Endometrial microvascular endothelial cells (primary cell): ENCODE measurements around the gene PUDP. TPM values are rescaled to one million over a fixed set of nuclear protein-coding genes. Genes with fewer than 3 reads are reported as not detected.
"Not testable (repeated sequence)": the region's sequence is repeated elsewhere in the genome, so short reads cannot be mapped to it uniquely, and the experiment has no call there.

ENCODE experiments used
- in situ Hi-C: cut with HindIII; loops from 2 replicates; pipeline ENCODE4 v1.10.0; 2017; ENCODE audit warnings: low sequenced_read_pairs, low pct_unique_long_range_greater_than_20kb; ENCODE audit errors: inconsistent ontology term
- total RNA-seq: library from RNA; depleted of rRNA; stranded (reverse); fragments of >200 nt; gene quantifications from one replicate; pipeline ENCODE4 v1.2.3, GENCODE V29; 2015; ENCODE audit errors: inconsistent ontology term

The PUDP gene
- total RNA-seq: 36.4 TPM

DNA sequence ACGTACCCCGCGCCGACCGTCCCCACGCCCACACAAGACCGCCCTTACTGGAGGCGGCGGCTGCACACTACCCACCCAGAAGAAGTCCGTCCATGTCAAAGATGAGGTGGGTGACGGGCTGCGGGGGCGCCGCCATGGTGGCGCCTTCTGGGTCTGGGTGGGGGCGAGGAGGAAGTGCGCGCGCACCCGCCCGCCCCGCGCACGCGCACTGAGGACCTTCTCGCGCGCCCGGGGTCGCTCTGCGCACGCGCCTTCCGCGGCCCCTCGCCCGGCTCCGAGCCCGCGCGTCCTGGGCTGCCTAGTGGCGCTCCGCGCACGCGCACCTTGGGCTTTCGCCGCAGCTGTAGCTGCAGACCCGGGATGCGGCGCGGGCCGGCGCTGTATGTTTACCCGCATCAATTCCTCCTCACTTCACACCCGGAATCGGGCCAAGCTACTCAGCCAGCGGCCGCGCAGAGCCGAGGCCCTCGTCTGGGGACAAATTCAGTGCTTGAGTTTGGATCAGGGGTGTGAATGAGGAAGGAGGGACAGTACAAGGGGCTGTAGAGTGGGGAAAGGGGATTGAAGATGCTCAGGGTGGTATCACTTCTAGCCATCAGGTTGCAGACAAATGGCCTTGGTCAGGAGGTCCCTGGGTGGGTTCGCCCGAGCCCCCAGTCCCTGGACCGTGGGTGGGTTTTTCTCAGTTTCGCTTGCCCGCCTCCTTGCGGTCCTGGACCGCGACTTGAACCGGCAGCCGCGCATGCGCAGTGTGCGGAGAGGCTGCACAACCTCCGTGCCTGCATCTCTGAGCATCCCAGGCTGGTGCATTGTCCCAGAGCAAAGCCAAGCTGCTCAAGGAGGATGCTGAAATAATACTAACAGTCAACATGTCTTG lies at the start of gene PUDP:
TSS of gene PUDP (minus strand) at position 176 of the 877 bp plus-strand sequence. CDS start at position 136, 40 bp downstream.
- in situ Hi-C loops: no loop called here

DNA sequence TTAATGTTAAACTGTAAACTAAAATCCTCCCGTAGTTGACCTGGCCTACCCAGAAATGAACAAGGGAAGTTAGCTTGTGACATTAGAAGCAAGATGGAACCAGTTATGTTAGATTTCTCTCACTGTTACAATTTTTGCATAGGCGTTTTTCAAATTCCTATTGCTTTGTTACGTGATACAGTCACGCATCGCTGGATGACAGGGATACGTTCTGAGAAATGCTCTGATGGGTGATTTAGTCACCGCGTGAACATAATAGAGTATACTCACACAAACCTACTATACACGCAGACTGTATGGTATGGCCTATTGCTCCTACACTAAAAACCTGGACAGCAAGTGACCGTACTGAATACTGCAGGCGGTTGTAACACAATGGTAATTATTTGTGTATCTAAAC lies 46.7 kb upstream of the PUDP start:
- in situ Hi-C loops: no loop called here

DNA sequence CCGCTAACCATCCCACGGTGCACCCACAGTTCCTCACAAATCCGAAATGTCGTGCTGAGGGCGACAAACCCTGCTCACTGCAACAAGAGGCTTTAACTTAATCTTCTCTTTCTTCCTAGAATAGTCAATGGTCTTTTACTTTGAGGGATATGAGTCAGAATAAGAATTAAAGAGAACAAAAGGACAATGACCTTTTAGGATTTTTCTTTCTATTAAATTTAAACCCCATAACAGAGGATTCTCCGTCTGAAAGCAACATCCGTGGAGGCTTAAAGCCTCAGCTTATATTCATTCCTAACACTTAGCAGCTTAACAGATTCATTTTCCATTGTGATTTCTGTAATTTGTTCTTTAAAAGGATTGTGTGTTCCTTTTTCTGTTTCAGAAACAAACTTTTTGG lies 44.9 kb upstream of the PUDP start:
- in situ Hi-C loops: no loop called here

DNA sequence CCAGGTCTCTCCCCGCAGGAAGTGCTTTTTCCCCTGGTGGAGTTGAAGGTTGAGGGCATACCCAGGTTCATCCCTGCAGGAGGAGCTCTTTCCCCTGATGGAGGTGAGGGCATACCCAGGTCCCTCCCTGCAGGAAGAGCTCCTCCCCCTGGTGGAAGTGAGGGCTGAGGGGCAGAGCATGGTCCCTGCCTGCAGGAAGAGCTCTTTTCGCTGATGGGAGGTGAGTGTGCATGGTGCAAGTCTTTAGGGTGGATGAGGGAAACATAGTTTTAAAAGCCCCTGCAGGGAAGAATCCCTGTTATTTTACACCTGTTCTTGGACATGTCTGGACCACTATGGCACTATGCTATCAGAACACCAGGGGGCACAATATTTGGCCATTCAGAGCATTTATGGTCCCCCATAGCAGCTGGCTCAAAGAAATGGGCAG lies 43.7 kb upstream of the PUDP start:
- in situ Hi-C loops: no loop called here

DNA sequence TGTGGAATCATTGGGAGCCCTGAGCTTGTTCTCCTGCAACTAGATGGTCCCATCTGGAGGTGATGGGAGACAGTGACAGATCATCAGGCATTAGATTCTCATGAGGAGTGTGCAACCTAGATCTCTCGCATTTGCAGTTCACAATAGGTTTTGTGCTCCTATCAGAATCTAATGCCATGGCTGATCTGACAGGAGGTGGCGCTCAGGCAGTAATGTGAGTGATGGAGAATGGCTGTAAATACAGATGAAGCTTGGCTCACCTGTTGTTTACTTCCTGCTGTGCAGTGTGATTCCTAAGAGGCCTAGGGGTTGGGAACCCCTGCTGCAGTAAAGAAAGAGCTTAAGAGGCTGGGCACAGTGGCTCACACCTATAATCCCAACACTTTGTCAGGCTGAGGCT lies 42.2 kb upstream of the PUDP start:
- in situ Hi-C loops: no loop called here

DNA sequence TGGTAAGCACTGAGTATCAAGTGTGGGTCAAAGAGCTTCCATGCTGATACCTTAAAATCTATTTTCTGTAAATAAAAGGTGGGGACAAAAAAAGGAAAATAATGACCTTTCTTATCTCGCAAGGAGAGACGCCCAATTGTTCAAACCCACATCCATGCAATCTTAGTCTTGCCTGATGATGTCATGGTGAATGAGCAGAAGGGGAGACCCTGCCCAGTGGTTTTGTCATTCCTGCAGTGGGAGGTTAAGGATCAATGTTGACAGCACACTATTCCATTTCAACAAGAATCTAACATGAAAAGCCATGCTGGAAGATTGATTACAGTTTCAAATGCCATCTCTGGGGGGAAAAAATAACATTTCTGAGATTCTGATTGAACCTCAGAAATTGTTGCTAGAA lies 40.7 kb upstream of the PUDP start:
- in situ Hi-C loops: no loop called here

DNA sequence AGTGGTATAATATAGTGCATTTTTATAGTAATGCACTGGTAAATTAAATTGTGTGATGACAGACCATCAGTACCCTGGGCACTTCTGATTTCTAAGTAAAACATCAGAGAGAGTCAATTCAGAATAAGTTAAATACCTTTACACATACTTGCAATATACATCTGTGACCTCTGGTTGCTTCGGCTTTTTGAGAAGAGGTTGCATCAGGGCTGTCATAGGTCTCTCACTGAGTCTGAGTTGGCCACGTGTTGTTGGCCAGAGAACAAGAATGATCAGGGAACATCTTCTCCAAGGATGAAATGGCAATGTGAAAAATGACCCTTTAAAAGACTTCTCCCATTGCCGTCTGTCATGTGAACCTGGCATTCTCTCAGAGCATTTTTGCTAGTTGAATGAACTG lies 36.9 kb upstream of the PUDP start:
- in situ Hi-C loops: no loop called here

DNA sequence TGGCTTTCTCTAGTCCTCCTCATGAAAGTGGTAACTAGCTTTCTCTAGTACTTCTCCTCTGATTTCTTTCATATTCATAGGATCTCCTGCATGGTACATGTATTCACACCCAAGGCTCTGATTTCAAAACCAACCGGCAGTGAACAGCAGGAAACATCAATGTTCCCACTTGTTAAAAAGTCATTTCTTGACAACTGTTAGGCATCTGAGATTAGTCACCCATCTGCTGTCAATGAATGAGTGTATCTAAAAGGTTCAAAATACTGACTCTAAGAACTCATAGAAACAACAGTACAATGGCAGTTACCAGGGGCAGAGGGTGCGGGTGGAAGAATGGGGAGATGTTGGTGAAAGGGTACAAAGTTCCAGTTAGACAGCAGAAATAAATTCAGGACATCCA lies 31.5 kb upstream of the PUDP start:
- in situ Hi-C loops: no loop called here

DNA sequence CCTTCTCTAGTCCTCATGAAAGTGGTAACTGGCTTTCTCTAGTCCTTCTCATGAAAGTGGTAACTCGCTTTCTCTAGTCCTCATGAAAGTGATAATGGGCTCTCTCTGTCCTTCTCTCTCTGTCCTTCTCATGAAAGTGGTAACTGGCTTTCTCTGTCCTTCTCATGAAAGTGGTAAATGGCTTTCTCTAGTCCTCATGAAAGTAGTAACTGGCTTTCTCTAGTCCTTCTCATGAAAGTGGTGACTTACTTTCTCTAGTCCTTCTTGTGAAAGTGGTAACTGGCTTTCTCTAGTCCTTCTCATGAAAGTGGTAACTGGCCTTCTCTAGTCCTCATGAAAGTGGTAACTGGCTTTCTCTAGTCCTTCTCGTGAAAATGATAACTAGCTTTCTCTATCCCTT lies 30.9 kb upstream of the PUDP start:
- in situ Hi-C loops: not testable (repeated sequence)

DNA sequence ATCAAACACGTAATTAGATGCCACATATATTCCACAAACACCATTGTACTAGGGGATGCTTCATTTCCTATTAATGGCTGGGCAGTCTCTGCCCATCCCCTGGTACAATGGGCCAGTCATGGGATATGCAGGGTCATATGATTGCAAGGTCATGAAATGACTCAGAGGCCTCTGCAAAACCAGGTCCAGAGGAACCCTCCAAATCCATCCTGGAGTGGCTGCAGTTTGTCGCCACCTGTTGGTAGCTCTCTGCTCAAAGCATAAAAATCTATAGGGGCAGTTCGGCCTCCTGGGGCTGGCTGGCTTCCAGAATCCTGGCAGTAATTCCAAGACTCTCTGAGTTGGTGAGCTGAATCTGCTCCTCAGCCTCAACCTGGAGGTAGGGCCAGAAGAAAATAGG lies 22.9 kb upstream of the PUDP start:
- in situ Hi-C loops: no loop called here

DNA sequence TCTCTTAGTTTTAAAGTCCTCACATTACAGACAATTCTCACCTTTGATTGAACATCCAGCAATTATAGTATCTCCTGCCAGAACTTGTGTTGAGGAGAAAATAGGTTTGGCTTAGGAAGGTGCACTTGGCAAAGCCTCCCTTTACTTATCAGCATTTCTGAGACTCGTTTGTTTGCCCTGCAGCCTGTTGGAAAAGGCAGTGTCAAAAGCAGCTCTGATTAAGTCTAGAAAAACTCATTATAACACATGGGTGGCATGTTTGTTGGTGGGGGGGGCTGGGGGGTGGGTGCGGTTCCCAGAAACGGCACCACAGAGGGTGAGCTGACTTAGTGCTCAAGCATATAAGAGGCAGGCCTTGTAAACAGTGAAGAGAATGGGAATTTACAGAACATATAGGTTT lies 21.7 kb upstream of the PUDP start:
- in situ Hi-C loops: no loop called here

DNA sequence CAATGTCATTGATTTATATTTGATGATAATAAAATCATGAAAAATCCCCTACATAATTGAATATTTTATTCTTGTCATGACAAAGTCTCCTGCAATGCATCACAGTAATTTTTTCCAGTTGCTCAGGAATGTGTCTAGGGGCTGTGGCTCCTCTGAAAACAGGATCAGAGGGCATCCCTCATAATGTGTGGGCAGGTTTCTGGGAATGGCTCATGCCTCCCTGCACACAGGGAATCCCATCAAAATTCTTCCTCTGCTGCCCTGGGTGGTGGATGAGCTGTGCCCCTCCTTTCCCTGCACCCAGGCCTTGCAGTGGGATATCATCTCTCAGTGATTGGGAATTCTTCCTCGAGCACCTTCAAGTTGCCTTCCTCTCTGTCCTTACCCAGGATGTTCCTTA lies 20.4 kb upstream of the PUDP start:
- in situ Hi-C loops: no loop called here

DNA sequence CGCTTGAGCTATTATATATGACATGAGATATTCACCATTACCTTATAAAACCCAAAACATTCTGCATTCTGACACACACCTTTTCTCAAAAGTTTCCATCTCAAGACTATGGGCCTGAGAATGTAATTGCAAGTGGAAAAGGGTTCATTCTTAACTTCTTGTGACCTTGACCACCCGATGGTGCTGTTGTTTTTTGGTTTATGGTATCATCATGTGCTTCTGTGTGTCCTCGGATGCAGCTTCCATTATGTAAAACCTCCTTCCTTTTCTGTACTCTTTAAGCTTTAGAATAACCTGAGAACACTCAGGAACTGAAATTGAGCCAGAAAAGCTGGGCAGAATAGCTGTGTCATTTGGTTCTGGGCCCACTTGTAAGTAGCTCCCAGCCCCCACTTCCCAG lies 16.2 kb upstream of the PUDP start:
- in situ Hi-C loops: no loop called here

DNA sequence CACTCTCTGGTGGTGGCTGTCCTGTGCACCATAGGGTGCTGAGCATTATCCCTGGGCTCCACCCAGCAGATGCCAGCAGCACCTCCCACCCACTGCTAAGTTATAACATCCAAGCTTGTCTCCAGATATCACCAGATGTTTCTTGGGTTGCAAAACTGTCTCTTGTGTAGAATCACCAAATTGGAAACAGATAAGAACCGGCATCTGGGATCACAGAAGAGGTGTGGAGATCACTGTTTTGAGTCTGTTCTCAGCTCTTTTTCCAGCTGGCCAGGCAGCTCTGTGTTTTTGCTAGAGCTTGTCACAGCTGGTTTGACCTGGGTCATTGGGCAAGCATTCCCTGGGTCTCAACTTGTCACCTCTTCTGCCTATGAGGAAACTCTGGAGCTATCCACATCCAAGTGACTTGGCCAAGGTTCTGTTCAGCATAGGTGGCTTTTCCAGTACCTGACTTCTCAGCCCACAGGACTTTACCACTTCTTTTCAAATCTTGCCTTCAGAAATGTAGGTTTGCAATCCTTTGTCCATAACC lies 15.3 kb upstream of the PUDP start:
- in situ Hi-C loops: no loop called here

DNA sequence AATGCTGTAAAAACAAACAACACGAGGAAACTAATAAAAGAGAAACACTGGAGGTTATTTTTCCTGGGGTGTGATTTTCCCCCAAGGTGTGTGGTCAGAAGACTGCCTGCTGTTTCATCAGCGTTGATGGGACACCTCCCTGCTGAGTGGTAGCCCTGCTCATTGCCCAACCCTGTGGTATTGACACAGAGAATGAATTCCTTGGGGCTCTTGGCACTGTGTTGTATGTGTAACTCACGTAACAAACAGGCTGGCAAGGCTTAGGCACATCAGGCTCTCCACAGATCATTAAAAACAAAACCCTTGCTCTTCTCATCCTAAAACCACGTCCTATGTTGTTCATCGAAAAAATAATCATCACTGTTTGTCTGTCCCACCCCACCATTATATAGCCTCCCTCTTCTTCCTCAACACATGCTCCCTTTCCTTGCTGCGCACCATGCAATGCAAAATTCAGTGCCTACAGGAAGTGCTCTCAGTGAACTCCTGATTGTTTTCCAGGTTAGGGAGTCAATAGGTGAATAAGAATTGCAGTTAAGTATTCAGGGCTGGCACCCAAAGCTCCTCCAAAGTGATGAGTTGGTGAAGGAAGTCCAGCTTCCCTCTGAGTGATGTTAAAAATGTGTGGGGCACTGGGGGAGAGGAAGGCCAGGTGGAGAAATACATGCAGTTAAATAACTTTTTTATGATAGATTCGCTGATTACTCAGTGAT lies 11.4 kb upstream of the PUDP start:
- in situ Hi-C loops: no loop called here

DNA sequence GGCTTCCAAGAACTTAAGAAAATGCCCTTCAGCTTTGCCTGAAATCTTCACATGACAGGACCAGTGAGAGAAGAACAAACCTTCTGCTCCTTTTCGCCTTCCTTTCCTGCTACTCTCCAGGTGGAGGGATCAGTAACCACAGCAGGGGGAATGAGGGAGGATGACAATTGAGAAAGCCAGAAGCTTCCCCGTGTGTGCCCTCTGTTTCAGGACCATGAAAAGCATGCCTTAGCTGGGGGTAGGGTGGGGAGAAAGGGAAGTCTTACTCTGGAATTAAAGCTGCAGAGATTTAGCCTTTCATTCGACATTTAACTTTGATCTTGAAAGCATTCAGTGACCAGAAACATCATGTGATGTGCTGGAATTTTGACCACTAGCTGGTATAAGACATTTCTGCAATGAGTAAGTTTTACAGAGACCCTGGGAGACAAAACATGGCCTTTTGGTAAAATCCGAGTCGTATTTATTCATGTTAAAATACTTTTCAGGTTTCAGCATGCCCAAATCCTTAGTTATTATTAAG lies 10.6 kb upstream of the PUDP start:
- in situ Hi-C loops: no loop called here

DNA sequence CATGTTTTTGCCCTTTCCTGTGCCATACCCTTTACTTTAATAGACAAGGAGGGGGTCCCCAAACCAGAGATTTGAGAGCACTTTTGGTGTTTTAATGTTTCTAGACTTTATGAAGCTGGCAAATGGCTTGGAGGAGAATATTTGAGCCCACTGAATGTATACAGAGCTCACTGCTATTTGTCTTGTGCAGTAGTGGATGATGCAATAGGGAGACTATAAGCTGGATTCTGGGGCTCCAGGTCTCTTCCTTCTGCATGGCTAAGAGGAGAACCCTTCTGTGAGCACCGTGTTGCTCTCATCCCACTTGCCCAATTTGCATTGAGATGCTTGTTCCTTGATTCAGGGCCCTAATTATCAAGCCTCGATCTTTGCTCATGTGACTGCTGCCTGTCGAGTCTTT lies 8.9 kb upstream of the PUDP start:
- in situ Hi-C loops: no loop called here

DNA sequence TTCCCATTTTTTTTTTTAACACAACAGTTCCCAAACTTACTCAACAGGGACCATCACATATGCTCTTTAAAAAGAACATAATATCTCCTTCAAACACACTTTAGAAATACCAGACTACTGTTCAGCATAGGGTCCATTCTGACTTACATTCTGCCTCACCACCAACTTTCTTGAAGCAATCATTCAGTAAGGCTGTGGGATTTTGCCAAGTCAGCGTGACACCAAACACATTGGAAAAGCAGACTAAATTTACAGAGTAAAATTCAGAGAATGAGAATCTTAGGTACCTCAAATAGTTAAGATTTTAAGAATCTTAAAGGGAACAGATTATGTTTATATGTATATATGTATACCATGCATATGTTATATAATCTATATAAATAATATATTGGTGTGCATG lies 7.2 kb upstream of the PUDP start:
- in situ Hi-C loops: no loop called here

DNA sequence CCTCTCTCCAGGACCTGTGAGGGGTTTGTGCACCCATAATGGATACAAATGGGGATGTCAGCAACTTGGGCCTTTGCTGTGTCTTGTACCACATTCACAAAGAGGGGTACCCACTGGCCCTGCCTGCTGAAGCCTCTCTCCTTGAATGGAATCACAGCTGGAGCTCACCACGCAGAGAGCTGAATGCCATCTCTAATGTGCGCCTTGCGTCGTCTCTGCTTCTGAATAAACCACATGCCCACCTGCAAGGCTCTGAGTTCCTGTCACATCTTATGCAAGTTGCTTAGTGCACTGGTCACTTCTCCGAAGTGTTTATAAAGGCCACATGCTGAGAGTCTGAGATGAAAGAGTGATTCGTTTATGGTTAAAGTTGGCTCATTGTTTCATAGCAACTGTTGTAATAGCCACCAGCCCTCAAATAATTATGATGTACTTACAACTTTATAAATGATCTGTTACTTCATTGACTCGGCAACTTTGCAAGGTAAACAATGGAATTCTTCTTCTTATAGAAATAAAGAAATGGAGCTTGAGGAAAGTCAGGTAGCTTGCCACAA lies 6.2 kb upstream of the PUDP start:
- in situ Hi-C loops: no loop called here

DNA sequence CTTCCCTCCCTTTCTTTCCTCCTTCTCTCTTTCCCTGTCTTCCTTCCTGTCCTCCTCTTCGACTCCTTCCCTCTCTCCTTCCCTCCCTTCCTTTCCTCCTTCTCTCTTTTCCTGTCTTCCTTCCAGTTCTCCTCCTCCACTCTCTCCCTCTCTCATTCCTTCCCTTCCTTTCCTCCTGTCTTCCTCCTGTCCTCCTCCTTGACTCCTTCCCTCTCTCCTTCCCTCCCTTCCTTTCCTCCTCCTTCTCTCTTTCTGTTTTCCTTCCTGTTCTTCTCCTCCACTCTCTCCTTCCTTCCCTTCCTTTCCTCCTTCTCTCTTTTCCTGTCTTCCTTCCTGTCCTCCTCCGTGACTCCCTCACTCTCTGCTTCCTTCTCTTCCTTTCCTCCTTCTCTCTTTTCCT lies 5.3 kb upstream of the PUDP start:
- in situ Hi-C loops: no loop called here
